H1 (cell line): ENCODE results near the gene TSC22D3. TPM values are rescaled to one million over a fixed set of nuclear protein-coding genes. Genes with fewer than 3 reads are reported as not detected.

Experiments
- CTCF ChIA-PET: fragments of 300-600 bp; sonication (Branson Sonifier 250); formaldehyde crosslinking; loops from one replicate; lab custom pipeline; 2021; ENCODE audit not compliant: partially characterized antibody; lab: Charles Lee
- POLR2A ChIA-PET: fragments of 300-600 bp; sonication (Branson Sonifier 250); formaldehyde crosslinking; loops from one replicate; lab custom pipeline; 2021; ENCODE audit warnings: inconsistent platforms; ENCODE audit not compliant: partially characterized antibody; lab: Charles Lee
- DNase-seq, 2 experiments: peaks; one replicate each; pipeline versions ENCODE4 v3.0.0 to v3.0.0-alpha.2; 2010 to 2022; ENCODE audit warnings: low spot score in 2 of 2, low read depth in 1 of 2, mixed read lengths in 1 of 2
- FAIRE-seq: peaks from 2 replicates; lab custom pipeline; 2011; peaks lifted over from hg19 to GRCh38; lab: Jason Lieb, UNC
- H2AFZ ChIP-seq: 2 replicates; pipeline ENCODE4 v1.8.1; 2012; ENCODE audit warnings: low read length, inconsistent platforms
- H2AK5ac ChIP-seq: 2 replicates; pipeline ENCODE4 v1.6.1; 2013; ENCODE audit warnings: low read depth, low read length
- H2BK120ac ChIP-seq: replicated peaks from 2 replicates; pipeline ENCODE3; 2013; ENCODE audit warnings: low read depth, low read length, inconsistent platforms
- H2BK12ac ChIP-seq: 2 replicates; pipeline ENCODE4 v1.6.1; 2013; ENCODE audit warnings: low read depth, low read length
- H2BK15ac ChIP-seq: 2 replicates; pipeline ENCODE4 v1.6.1; 2013; ENCODE audit warnings: low read length
- H2BK20ac ChIP-seq: 2 replicates; pipeline ENCODE4 v1.6.1; 2013; ENCODE audit warnings: low read length
- H2BK5ac ChIP-seq: 2 replicates; pipeline ENCODE4 v1.6.1; 2013; ENCODE audit warnings: low read depth, low read length
- H3K14ac ChIP-seq: 2 replicates; pipeline ENCODE4 v1.6.1; 2013; ENCODE audit warnings: inconsistent platforms; ENCODE audit not compliant: insufficient read length
- H3K18ac ChIP-seq: 2 replicates; pipeline ENCODE4 v1.6.1; 2013; ENCODE audit warnings: low read length; ENCODE audit errors: extremely low read depth
- H3K23ac ChIP-seq: 2 replicates; pipeline ENCODE4 v1.6.1; 2013; ENCODE audit warnings: inconsistent platforms; ENCODE audit not compliant: insufficient read length
- H3K23me2 ChIP-seq: 2 replicates; pipeline ENCODE4 v1.6.1; 2013; ENCODE audit warnings: low read depth, low read length
- H3K27ac ChIP-seq: 2 replicates; pipeline ENCODE4 v1.6.1; 2011; ENCODE audit warnings: low read depth, low read length, inconsistent platforms
- H3K27me3 ChIP-seq, 4 experiments: replicated peaks in 1 of 4; 1 replicate in 1 of 4; 2 replicates in 3 of 4; pipeline versions ENCODE4 v1.6.1 to v1.8.1; 2011 to 2013; ENCODE audit warnings: low read length in 3 of 4, mild to moderate bottlenecking in 3 of 4, inconsistent platforms in 2 of 4, mixed read lengths in 2 of 4, moderate library complexity in 1 of 4; ENCODE audit not compliant: control insufficient read depth in 3 of 4, insufficient read depth in 3 of 4; ENCODE audit errors: extremely low read depth in 1 of 4
- H3K36me3 ChIP-seq, 4 experiments: 2 replicates each; pipeline versions ENCODE4 v1.6.1 to v1.8.1; 2011 to 2013; ENCODE audit warnings: mild to moderate bottlenecking in 4 of 4, low read length in 3 of 4, moderate library complexity in 2 of 4, control low read depth in 1 of 4, inconsistent platforms in 1 of 4; ENCODE audit not compliant: insufficient read depth in 4 of 4, control insufficient read depth in 2 of 4
- H3K4ac ChIP-seq: replicated peaks from 2 replicates; pipeline ENCODE3; 2013; ENCODE audit warnings: low read length, low read depth, mixed read lengths, inconsistent platforms; ENCODE audit not compliant: insufficient read length
- H3K4me1 ChIP-seq, 4 experiments: replicated peaks in 1 of 4; 1 replicate in 1 of 4; 2 replicates in 3 of 4; pipeline versions ENCODE4 v1.6.1 to v1.8.1; 2011 to 2013; ENCODE audit warnings: low read length in 3 of 4, inconsistent platforms in 2 of 4, mixed read lengths in 1 of 4; ENCODE audit not compliant: insufficient read depth in 4 of 4, control insufficient read depth in 3 of 4
- H3K4me2 ChIP-seq, 2 experiments: 2 replicates each; pipeline versions ENCODE4 v1.6.1 to v1.8.1; 2011 to 2013; ENCODE audit warnings: low read depth in 2 of 2, low read length in 2 of 2, control low read depth in 1 of 2, inconsistent platforms in 1 of 2, mild to moderate bottlenecking in 1 of 2; ENCODE audit not compliant: insufficient read depth in 1 of 2
- H3K4me3 ChIP-seq, 4 experiments: fragments of 200-600, 300-600 bp in 1 of 4; sonication (generic), shearing (Covaris generic), sonication (Bioruptor Twin) in 1 of 4; 2 replicates each; pipeline versions ENCODE4 v1.5.1 to v1.8.1; 2011 to 2016; ENCODE audit warnings: low read length in 4 of 4, low read depth in 3 of 4, control low read depth in 2 of 4, inconsistent platforms in 2 of 4, mild to moderate bottlenecking in 2 of 4, mixed read lengths in 1 of 4, moderate library complexity in 1 of 4; ENCODE audit not compliant: insufficient read depth in 2 of 4; ENCODE audit errors: extremely low read depth in 1 of 4
- H3K56ac ChIP-seq: replicated peaks from 2 replicates; pipeline ENCODE3; 2013; ENCODE audit warnings: low read depth, mild to moderate bottlenecking, mixed read lengths, low read length, inconsistent platforms; ENCODE audit not compliant: insufficient read length
- H3K79me1 ChIP-seq: 2 replicates; pipeline ENCODE4 v1.6.1; 2013; ENCODE audit warnings: low read depth, low read length, control low read depth
- H3K79me2 ChIP-seq, 2 experiments: 2 replicates each; pipeline versions ENCODE4 v1.6.1 to v1.8.1; 2012 to 2013; ENCODE audit warnings: low read length in 2 of 2, mild to moderate bottlenecking in 2 of 2, inconsistent platforms in 1 of 2; ENCODE audit not compliant: insufficient read depth in 2 of 2, control insufficient read depth in 1 of 2
- H3K9ac ChIP-seq, 4 experiments: replicated peaks in 1 of 4; 1 replicate in 1 of 4; 2 replicates in 3 of 4; pipeline versions ENCODE4 v1.6.1 to v1.8.1; 2011 to 2013; ENCODE audit warnings: low read depth in 3 of 4, low read length in 3 of 4, control low read depth in 2 of 4, mild to moderate bottlenecking in 2 of 4, moderate library complexity in 2 of 4, inconsistent platforms in 1 of 4; ENCODE audit errors: extremely low read depth in 1 of 4
- H3K9me3 ChIP-seq, 2 experiments: 2 replicates each; pipeline versions ENCODE4 v1.6.1 to v1.8.1; 2012 to 2013; ENCODE audit warnings: mild to moderate bottlenecking in 2 of 2, moderate library complexity in 2 of 2, control low read depth in 1 of 2, inconsistent platforms in 1 of 2, low read depth in 1 of 2, low read length in 1 of 2, mixed read lengths in 1 of 2; ENCODE audit not compliant: insufficient read depth in 2 of 2
- H4K20me1 ChIP-seq, 2 experiments: replicated peaks in 1 of 2; 2 replicates each; pipeline versions ENCODE3 to v1.8.1; 2011 to 2013; ENCODE audit warnings: inconsistent platforms in 2 of 2, low read length in 2 of 2, mild to moderate bottlenecking in 1 of 2; ENCODE audit not compliant: insufficient read depth in 2 of 2, control insufficient read depth in 1 of 2
- H4K5ac ChIP-seq: 2 replicates; pipeline ENCODE4 v1.6.1; 2013; ENCODE audit warnings: low read length, low read depth, mixed read lengths, inconsistent platforms; ENCODE audit not compliant: insufficient read length
- H4K8ac ChIP-seq: 2 replicates; pipeline ENCODE4 v1.8.0; 2013; ENCODE audit warnings: mild to moderate bottlenecking, moderate library complexity, low read length, inconsistent platforms; ENCODE audit not compliant: insufficient read depth; ENCODE audit errors: extremely low read depth
- H4K91ac ChIP-seq: replicated peaks from 2 replicates; pipeline ENCODE3; 2013; ENCODE audit warnings: low read length, mixed read lengths, inconsistent platforms; ENCODE audit not compliant: insufficient read length
- SP2 ChIP-seq: IDR thresholded peaks from 2 replicates; pipeline ENCODE4 v1.6.1; 2012; ENCODE audit warnings: mild to moderate bottlenecking, low read length, inconsistent platforms
- WGBS, 2 experiments: shearing (Covaris generic) in 1 of 2; methylation state at CpG; one replicate each; pipeline versions ENCODE4 v1.1.6 to v1.1.7; 2013 to 2015; ENCODE audit warnings: low lambda C conversion rate in 2 of 2, mixed read lengths in 2 of 2, inconsistent platforms in 1 of 2, low coverage in 1 of 2, missing lambda C conversion rate in 1 of 2; ENCODE audit not compliant: insufficient replicate concordance in 2 of 2, insufficient coverage in 1 of 2, insufficient read length in 1 of 2; ENCODE audit errors: extremely low coverage in 1 of 2, missing lambda C conversion rate in 1 of 2; 5-methylcytosine and 5-hydroxymethylcytosine counted together
- polyA plus RNA-seq, 7 experiments: library from polyadenylated mRNA; depleted of rRNA in 3 of 7; stranded (reverse) in 5 of 7; unstranded in 2 of 7; fragments of >200 nt in 5 of 7; fragments of 200-250 nt in 2 of 7; gene quantifications; 1 replicate in 5 of 7; 2 replicates in 1 of 7; 4 replicates in 1 of 7; pipeline versions ENCODE4 v1.2.1 to v1.2.3, GENCODE V29; 2011 to 2013; ENCODE audit warnings: missing spikeins in 2 of 7, mixed read lengths in 2 of 7
- total RNA-seq: library from RNA; stranded (reverse); fragmentation: NEBNext Ultra II Directional; extraction: Animal tissue kit (Norgen Biotek cat#: 25700); gene quantifications from 2 replicates; pipeline ENCODE4 v1.2.1, GENCODE V29; 2021

Gene TSC22D3
- total and polyA plus RNA-seq, 2 of the 8 experiments (the other 6 are each of a cell fraction or from before 2014, with no cell fraction given) = 7.6 to 12.9 TPM

DNA sequence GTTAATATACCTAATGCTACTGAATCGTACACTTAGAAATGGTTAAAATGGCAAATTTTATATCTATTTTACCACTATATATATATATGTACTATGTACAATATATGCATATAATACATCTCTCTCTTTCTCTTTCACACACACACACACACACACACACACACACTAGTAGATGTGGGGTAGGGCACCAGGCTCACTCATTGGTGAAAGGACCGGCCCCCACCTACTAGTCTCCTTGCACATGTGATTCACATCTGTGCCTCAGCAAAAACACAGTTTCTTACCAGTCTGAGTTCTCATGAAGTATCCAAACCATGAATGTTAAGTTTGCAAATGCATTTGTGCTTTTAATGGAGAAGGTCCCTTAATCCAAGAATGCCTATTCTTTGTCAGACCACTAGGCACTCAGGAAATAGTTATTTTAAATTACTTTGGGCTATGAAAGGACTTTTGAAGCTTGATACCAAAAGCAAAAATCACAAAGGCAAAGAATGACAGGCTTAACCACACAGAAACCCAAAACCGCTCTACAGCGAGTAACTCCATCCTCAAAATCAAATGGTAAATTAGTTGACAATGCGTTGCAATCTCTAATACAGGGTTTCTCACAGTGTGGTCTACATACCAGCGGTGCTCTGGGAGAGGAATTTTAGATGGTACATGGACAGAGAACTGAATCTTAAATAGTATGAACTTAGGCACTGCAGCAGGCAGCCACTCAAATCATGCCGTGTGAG is 5.8 kb downstream of the TSC22D3 start:
- no peak overlapping the region for H2AFZ ChIP-seq
- H3K27me3 ChIP-seq = peaks cover 9 to 16% (median 12%) of the 10 kb centered on the region in 4 experiments
- H2BK12ac ChIP-seq = no peak overlapping the region
- no peak overlapping the region for H3K23ac ChIP-seq
- whole genome bisulfite sequencing, 2 experiments = 84% methylated on average over 6 of the region's 7 CpGs; no CpG with 5 or more reads in 1 of the 2 experiments
- H3K56ac ChIP-seq = no peak overlapping the region
- no peak overlapping the region for H3K27ac ChIP-seq
- H2BK15ac ChIP-seq = no peak overlapping the region
- no peak overlapping the region for H4K5ac ChIP-seq
- H2AK5ac ChIP-seq = no peak overlapping the region
- H2BK120ac ChIP-seq = no peak overlapping the region
- H3K79me1 ChIP-seq = no peaks in the 10 kb centered on the region
- H4K91ac ChIP-seq = no peak overlapping the region
- CTCF ChIA-PET = interaction anchor here (1.5 to 1.8 kb wide), 2 partner anchors 97 to 111 kb away, joined by 5 to 6 read pairs; no protein-coding TSS in a partner anchor
- DNase-seq = no peak
- H3K4me3 ChIP-seq = no peak overlapping the region
- H3K4me2 ChIP-seq = no peak overlapping the region
- no peak overlapping the region for H3K14ac ChIP-seq
- no peaks in the 10 kb centered on the region for H3K23me2 ChIP-seq
- no peak overlapping the region for H2BK20ac ChIP-seq
- no peak overlapping the region for H4K8ac ChIP-seq
- no peak overlapping the region for H2BK5ac ChIP-seq
- H3K4me1 ChIP-seq = peaks cover 0 to 6% (median 5%) of the 10 kb centered on the region in 4 experiments; a peak in 5 of 7 replicates
- no peak overlapping the region for H3K4ac ChIP-seq
- FAIRE-seq = no peak
- POLR2A ChIA-PET = no interaction called here
- H3K36me3 ChIP-seq = no peaks in the 10 kb centered on the region
- no peak for TF ChIP-seq SP2
- no peaks in the 10 kb centered on the region for H4K20me1 ChIP-seq
- H3K9ac ChIP-seq = no peak overlapping the region
- H3K18ac ChIP-seq = no peak overlapping the region
- H3K79me2 ChIP-seq = no peaks in the 10 kb centered on the region
- no peaks in the 10 kb centered on the region for H3K9me3 ChIP-seq
